ENCODE data around the gene PHYKPL.
A peak's percentile ranks its signal among the peaks of the same experiment; 100 is the strongest.

The PHYKPL gene

DNA sequence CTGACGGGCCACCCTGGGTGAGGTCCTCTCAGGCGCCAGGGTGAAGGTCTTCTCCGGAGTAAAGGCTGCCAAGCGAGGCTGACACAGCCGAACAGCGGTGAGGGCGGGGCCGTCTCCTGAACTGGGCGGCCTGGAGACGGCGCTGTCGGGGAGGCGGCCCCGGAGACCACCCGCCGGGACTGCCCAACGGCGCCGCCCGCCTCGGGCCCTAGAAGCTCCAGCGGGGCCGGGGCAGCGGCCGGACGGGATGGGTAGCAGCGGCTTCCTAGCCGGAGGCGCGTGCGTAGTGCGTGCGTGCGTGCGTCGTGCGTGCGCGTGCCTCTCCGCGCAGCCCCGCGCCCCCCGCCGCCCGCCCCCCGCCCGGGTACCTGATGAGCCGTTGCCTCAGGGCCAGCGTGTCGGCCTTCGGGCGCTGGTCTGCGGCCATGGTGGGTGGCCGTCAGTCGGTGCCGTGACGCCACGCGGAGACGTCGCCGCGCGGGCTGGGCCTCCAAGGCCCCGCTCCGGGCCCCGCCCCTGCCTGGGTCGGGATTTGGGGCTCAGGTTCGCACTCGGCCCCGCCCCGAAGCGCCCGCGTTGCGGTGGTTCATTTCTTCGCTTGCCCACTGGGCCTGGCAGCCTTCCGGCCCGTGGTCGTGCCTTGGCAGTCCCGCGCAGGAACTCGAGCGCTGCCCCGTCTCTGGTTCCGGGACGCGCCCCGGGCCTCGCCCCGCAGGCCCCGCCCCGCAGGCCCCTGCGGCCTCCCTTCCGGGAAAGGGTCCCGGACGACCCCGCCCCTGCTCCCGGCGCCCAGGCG lies at the start of gene PHYKPL:
PHYKPL (minus strand) TSS at position 679 of the 796 bp plus-strand sequence; CDS start at position 427, 252 bp downstream.
- peak within 1 kb of the TSS; percentile 74 for H3K27ac ChIP-seq
- H3K4me3 ChIP-seq = peak within 1 kb of the TSS; percentile 98
- H3K9me3 ChIP-seq (ENCODE audit: low read depth, low read length) = no peaks in the 10 kb centered on the region
- H3K36me3 ChIP-seq (ENCODE audit: insufficient read depth, low read length) = peaks cover 39% of the 10 kb centered on the region
- no peak for DNase-seq (ENCODE audit: low read depth, low spot score)
- peak within 1 kb of the TSS; percentile 90 for H3K9ac ChIP-seq (ENCODE audit: insufficient read length)
- peak; percentile 81 for TF ChIP-seq FOXP2 (optimal IDR thresholded peaks at IDR 0.05; ENCODE audit: control extremely low read depth, extremely low read length, insufficient read depth)
- TF ChIP-seq POLR2AphosphoS5 (IDR thresholded peaks at IDR 0.05; ENCODE audit: borderline replicate concordance, low read depth, low read length) = peak; percentile 61
- no peak for TF ChIP-seq EZH2 (IDR thresholded peaks at IDR 0.05)

DNA sequence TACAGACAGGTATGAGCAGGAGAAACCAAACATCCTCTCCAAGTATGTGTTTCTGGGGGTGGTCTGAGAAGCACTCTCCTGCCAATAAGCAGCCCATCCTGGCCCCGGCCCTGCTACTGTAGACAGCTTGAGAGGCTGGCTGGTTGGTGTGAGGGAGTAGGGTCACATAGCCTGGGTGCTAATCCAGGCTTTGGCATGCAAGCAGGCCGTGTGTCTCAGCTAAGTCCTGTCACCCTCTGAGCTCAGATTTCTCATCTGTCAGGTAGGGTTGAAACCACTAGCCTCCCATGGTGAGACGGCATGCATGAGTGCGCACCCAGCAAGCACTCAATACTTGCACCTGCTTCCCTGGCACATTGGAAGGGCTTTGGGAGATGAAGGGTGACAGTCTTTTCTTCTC lies 49.8 kb upstream of the PHYKPL start:
- no peak overlapping the region for H3K9ac ChIP-seq (ENCODE audit: insufficient read length)
- H3K36me3 ChIP-seq (ENCODE audit: insufficient read depth, low read length) = no peaks in the 10 kb centered on the region
- no peak for DNase-seq (ENCODE audit: low read depth, low spot score)
- no peaks in the 10 kb centered on the region for H3K9me3 ChIP-seq (ENCODE audit: low read depth, low read length)
- no peak overlapping the region for H3K4me3 ChIP-seq
- no peak overlapping the region for H3K27ac ChIP-seq
- no peak for TF ChIP-seq FOXP2 (optimal IDR thresholded peaks at IDR 0.05; ENCODE audit: control extremely low read depth, extremely low read length, insufficient read depth)
- TF ChIP-seq POLR2AphosphoS5 (IDR thresholded peaks at IDR 0.05; ENCODE audit: borderline replicate concordance, low read depth, low read length) = no peak
- no peak for TF ChIP-seq EZH2 (IDR thresholded peaks at IDR 0.05)

DNA sequence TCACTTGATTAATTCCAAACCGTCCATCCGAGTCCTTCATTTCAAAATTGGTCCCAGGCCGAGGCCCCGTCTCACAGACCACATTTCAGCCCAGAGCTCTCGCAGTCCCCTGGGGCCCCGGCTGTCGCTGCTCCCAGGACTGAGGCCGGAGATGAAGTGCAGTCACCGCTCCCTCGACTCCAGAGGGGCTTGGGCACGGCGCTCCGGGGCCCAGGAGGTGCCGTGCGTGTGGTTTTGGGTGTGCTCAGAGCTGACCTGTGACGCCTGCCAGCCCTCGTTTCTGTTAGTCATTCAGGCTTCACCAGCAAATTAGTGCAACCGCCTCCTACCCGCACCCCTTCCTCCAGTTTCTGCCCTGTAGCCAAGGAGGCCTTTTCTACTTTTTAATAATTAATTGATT lies 48.7 kb upstream of the PHYKPL start:
- Histone ChIP-seq H3K36me3 (ENCODE audit: insufficient read depth, low read length) (no peaks in the 10 kb centered on the region), H3K9ac (ENCODE audit: insufficient read length) (no peak overlapping the region), H3K27ac (no peak overlapping the region), H3K4me3 (no peak overlapping the region), H3K9me3 (ENCODE audit: low read depth, low read length) (no peaks in the 10 kb centered on the region)
- DNase-seq (ENCODE audit: low read depth, low spot score) = no peak
- TF ChIP-seq POLR2AphosphoS5 (IDR thresholded peaks at IDR 0.05; ENCODE audit: borderline replicate concordance, low read depth, low read length) (no peak), EZH2 (IDR thresholded peaks at IDR 0.05) (no peak)

DNA sequence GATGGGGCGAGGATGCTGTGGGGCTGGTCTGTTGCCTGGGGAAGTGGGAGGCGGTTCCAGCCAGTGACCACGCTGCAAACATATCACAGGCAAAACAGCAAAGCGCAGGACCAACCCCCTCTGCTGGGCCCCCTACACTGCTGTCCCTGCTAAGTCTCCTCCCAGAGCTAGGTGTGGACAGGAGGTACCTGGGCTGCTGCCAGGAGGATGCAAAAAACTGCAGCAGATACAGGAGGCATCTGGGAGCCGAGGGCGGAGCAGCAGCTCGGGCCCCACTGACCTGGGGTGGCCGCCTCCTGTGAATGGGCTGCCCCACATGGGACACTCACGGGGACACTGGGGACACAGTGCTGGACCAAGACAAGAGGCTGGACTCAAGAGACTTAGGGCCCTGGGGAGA lies 48.0 kb upstream of the PHYKPL start:
- Histone ChIP-seq H3K9ac (ENCODE audit: insufficient read length) (no peak overlapping the region), H3K9me3 (ENCODE audit: low read depth, low read length) (no peaks in the 10 kb centered on the region), H3K27ac (no peak overlapping the region), H3K36me3 (ENCODE audit: insufficient read depth, low read length) (no peaks in the 10 kb centered on the region), H3K4me3 (no peak overlapping the region)
- TF ChIP-seq POLR2AphosphoS5 (IDR thresholded peaks at IDR 0.05; ENCODE audit: borderline replicate concordance, low read depth, low read length) = no peak
- TF ChIP-seq FOXP2 (optimal IDR thresholded peaks at IDR 0.05; ENCODE audit: control extremely low read depth, extremely low read length, insufficient read depth) = no peak
- TF ChIP-seq EZH2 (IDR thresholded peaks at IDR 0.05) = no peak
- DNase-seq (ENCODE audit: low read depth, low spot score) = no peak

DNA sequence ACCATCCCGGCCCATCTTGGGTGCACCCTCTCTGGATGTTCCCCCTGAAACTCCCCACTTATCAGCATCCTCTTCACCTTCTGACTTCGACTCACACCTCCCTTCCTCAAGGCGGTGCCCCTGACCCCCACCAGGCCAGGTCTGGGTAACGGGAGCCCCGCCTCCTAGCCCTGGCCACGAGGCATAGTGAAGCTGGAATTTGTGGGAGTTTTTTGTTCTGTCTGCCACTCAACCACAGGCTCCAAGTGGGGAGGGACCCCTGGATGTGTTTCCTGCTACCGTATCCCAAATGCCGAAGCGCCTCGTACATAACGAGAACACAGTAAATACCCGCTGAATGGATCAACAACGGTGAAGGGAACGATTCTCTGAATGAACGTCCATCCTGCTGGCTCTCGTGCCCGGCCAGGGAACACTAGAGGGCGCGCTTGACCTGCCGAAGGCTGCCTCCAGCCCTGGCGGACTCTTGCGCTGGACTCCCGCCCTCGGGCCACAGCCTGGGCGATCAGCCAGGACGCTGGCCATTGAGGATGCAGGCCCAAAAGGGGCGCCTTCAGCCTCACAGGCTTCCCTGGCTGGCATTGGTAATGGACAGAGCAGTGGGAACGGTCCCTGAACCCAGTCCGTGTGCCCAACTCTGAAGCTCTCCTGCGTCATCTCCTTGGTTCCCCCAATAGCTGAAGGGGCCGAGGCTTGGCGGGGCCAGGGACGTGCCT lies 47.3 kb upstream of the PHYKPL start:
- no peak for DNase-seq (ENCODE audit: low read depth, low spot score)
- no peak overlapping the region for H3K4me3 ChIP-seq
- no peak for TF ChIP-seq FOXP2 (optimal IDR thresholded peaks at IDR 0.05; ENCODE audit: control extremely low read depth, extremely low read length, insufficient read depth)
- no peaks in the 10 kb centered on the region for H3K36me3 ChIP-seq (ENCODE audit: insufficient read depth, low read length)
- H3K27ac ChIP-seq = no peak overlapping the region
- no peaks in the 10 kb centered on the region for H3K9me3 ChIP-seq (ENCODE audit: low read depth, low read length)
- H3K9ac ChIP-seq (ENCODE audit: insufficient read length) = no peak overlapping the region

DNA sequence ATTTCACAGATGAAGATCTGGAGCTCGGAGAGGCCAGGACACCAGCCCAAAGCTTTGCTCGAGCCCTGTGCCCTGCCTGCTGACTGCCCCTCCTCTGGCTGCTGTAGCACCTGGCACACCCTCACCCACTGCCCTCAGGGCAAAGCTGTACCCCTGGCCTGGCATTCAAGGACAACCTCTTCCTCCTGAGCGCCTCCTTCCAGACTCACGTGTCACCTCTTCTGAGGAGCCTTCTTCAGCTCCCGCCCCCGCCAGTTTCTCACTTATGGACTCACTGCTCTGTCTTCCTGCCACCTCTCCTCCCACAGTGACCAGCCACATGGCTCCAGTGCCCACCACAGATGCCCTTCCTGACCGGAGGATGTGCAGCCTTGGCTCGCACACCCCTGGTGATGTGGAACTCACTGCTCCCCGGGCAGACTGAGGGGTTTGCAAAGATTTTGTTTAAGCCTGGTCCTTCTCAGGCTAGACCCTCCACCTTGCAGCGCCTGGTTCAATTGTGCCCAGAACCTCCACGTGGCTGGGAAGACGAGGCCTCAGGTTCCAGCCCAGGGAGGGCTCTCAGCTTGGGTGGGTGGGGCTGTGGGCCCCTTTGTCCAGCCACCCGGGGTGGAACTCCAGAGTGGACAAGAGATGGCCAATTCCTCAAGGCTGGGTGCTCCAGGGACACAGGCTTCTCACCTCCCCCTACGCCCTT lies 46.6 kb upstream of the PHYKPL start:
- no peak for DNase-seq (ENCODE audit: low read depth, low spot score)
- no peak overlapping the region for H3K4me3 ChIP-seq
- H3K9me3 ChIP-seq (ENCODE audit: low read depth, low read length) = no peaks in the 10 kb centered on the region
- no peaks in the 10 kb centered on the region for H3K36me3 ChIP-seq (ENCODE audit: insufficient read depth, low read length)
- no peak overlapping the region for H3K9ac ChIP-seq (ENCODE audit: insufficient read length)
- no peak overlapping the region for H3K27ac ChIP-seq
- TF ChIP-seq FOXP2 (optimal IDR thresholded peaks at IDR 0.05; ENCODE audit: control extremely low read depth, extremely low read length, insufficient read depth) (no peak), EZH2 (IDR thresholded peaks at IDR 0.05) (no peak), POLR2AphosphoS5 (IDR thresholded peaks at IDR 0.05; ENCODE audit: borderline replicate concordance, low read depth, low read length) (no peak)

DNA sequence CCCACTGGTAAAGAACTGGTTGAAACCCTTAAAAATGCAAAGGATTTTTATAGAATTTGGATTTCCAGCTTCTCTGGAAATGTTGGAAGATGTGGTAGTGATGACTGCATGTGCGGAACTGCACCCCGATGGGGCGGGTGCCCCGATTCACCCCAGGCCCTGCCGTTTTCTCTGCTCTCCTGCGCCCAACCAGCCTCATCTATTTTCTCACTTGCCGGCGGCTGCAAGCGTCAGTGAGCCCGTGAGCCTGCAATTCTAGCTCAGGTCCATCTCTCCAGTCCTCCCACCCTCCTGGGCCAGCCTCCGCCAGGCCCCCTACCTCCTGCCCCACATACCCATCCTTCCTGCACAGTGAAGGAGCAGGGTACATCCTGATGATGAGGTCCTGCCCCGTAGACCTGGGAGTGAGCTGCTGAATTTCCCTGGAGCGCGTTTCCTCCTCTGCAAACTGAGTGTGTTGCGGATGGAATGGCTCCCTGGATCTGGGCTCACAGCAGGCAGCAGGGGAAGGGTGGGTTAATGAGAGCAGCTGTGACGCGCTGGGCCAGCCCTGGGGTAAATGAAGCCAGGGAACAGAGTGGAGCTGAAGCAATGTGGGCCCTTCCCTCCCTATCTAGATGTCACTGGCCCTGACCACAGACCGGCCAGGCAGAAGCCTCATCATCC lies 45.9 kb upstream of the PHYKPL start:
- TF ChIP-seq FOXP2 (optimal IDR thresholded peaks at IDR 0.05; ENCODE audit: control extremely low read depth, extremely low read length, insufficient read depth) = no peak
- no peak for TF ChIP-seq POLR2AphosphoS5 (IDR thresholded peaks at IDR 0.05; ENCODE audit: borderline replicate concordance, low read depth, low read length)
- TF ChIP-seq EZH2 (IDR thresholded peaks at IDR 0.05) = no peak
- H3K27ac ChIP-seq = no peak overlapping the region
- DNase-seq (ENCODE audit: low read depth, low spot score) = no peak
- H3K36me3 ChIP-seq (ENCODE audit: insufficient read depth, low read length) = no peaks in the 10 kb centered on the region
- H3K4me3 ChIP-seq = no peak overlapping the region
- H3K9me3 ChIP-seq (ENCODE audit: low read depth, low read length) = no peaks in the 10 kb centered on the region
- H3K9ac ChIP-seq (ENCODE audit: insufficient read length) = no peak overlapping the region

DNA sequence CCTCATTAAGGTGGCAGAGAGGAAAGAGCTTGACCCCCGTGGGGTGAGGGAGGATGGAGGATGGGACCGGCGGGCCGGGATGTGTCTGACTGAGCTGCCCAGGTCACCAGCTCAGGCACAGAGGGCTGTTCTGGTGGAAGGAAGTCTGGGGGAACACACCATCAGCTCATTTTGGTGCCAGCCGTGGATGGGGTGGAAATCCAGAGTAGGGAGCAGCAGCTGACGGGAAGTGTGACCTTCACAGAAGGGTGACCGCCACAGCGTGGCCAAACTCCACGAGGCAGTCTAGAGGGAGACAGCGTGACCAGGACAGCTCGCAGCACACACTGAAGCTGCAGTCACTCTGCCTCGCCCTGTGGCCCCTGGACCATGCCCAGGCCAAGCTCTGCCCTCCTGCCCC lies 45.3 kb upstream of the PHYKPL start:
- no peak for TF ChIP-seq EZH2 (IDR thresholded peaks at IDR 0.05)
- no peak for TF ChIP-seq POLR2AphosphoS5 (IDR thresholded peaks at IDR 0.05; ENCODE audit: borderline replicate concordance, low read depth, low read length)
- TF ChIP-seq FOXP2 (optimal IDR thresholded peaks at IDR 0.05; ENCODE audit: control extremely low read depth, extremely low read length, insufficient read depth) = no peak
- H3K27ac ChIP-seq = no peak overlapping the region
- DNase-seq (ENCODE audit: low read depth, low spot score) = no peak
- no peak overlapping the region for H3K4me3 ChIP-seq
- H3K36me3 ChIP-seq (ENCODE audit: insufficient read depth, low read length) = no peaks in the 10 kb centered on the region
- H3K9ac ChIP-seq (ENCODE audit: insufficient read length) = no peak overlapping the region
- no peaks in the 10 kb centered on the region for H3K9me3 ChIP-seq (ENCODE audit: low read depth, low read length)

Data from SK-N-MC (cell line).